RWPE2 (cell line): ENCODE data around the gene FAM114A2.

Experiments
- ATAC-seq: fragments of 200-7000 bp; cut with Tn5 transposase; 3 replicates; pipeline ENCODE4 v1.9.1; 2021; ENCODE audit warnings: low read depth
- DNase-seq: peaks from one replicate; pipeline ENCODE4 v3.0.0-alpha.2; 2020; ENCODE audit warnings: low spot score
- H3K27ac ChIP-seq: fragments of 450-650 bp; 2 replicates; pipeline ENCODE4 v1.5.1; 2017; ENCODE audit warnings: mild to moderate bottlenecking; ENCODE audit not compliant: poor library complexity, severe bottlenecking
- H3K27me3 ChIP-seq: fragments of 250-450 bp; sonication (Bioruptor Pico); 2 replicates; pipeline ENCODE4 v1.5.1; 2021; ENCODE audit warnings: mild to moderate bottlenecking, moderate library complexity; ENCODE audit not compliant: insufficient read depth, poor library complexity, severe bottlenecking
- H3K36me3 ChIP-seq: fragments of 250-450 bp; sonication (Bioruptor Pico); 2 replicates; pipeline ENCODE4 v1.5.1; 2020; ENCODE audit warnings: low read depth, mild to moderate bottlenecking, moderate library complexity
- H3K4me1 ChIP-seq: fragments of 250-450 bp; sonication (Bioruptor Pico); 2 replicates; pipeline ENCODE4 v1.5.1; 2021; ENCODE audit warnings: mild to moderate bottlenecking, moderate library complexity; ENCODE audit not compliant: insufficient read depth, poor library complexity, severe bottlenecking
- H3K4me3 ChIP-seq: fragments of 250-450 bp; sonication (Bioruptor Pico); 2 replicates; pipeline ENCODE4 v1.5.1; 2021; ENCODE audit warnings: mild to moderate bottlenecking, moderate library complexity; ENCODE audit not compliant: severe bottlenecking
- H3K9me3 ChIP-seq: fragments of 250-450 bp; sonication (Bioruptor Pico); 2 replicates; pipeline ENCODE4 v1.5.1; 2021; ENCODE audit warnings: mild to moderate bottlenecking, moderate library complexity; ENCODE audit not compliant: severe bottlenecking
- CTCF ChIP-seq: fragments of 450-650 bp; IDR thresholded peaks from one replicate; pipeline ENCODE4 v1.5.1; 2017; ENCODE audit warnings: mild to moderate bottlenecking, moderate library complexity; ENCODE audit not compliant: poor library complexity, severe bottlenecking

The FAM114A2 gene

GRCh38 chr5:153960269-153961215, 78.2 kb downstream of the FAM114A2 start:
- Histone ChIP-seq H3K4me3 (no peak overlapping the region), H3K27me3 (no peaks in the 10 kb centered on the region), H3K9me3 (peaks cover 1% of the 10 kb centered on the region), H3K36me3 (no peaks in the 10 kb centered on the region), H3K27ac (no peak overlapping the region), H3K4me1 (no peaks in the 10 kb centered on the region)
- DNase-seq (no peak), ATAC-seq (no peak)
- no peak for TF ChIP-seq CTCF

- ATAC-seq: peak; percentile 72
- no peaks in the 10 kb centered on the region for H3K36me3 ChIP-seq
- no peaks in the 10 kb centered on the region for H3K27me3 ChIP-seq
- H3K4me3 ChIP-seq: no peak overlapping the region
- no peak for TF ChIP-seq CTCF
- no peaks in the 10 kb centered on the region for H3K4me1 ChIP-seq
- DNase-seq: no peak
- H3K9me3 ChIP-seq: peaks cover 3% of the 10 kb centered on the region
- H3K27ac ChIP-seq: no peak overlapping the region
Observed at GRCh38 chr5:153959134-153959957, 79.4 kb downstream of the FAM114A2 start.

GRCh38 chr5:153957205-153957604, 81.5 kb downstream of the FAM114A2 start:
- H3K36me3 ChIP-seq: no peaks in the 10 kb centered on the region
- no peak overlapping the region for H3K27ac ChIP-seq
- TF ChIP-seq CTCF: no peak
- peaks cover 3% of the 10 kb centered on the region for H3K9me3 ChIP-seq
- no peaks in the 10 kb centered on the region for H3K27me3 ChIP-seq
- no peaks in the 10 kb centered on the region for H3K4me1 ChIP-seq
- DNase-seq: no peak
- ATAC-seq: no peak
- H3K4me3 ChIP-seq: no peak overlapping the region

GRCh38 chr5:153953411-153953810, 85.3 kb downstream of the FAM114A2 start:
- no peaks in the 10 kb centered on the region for H3K27me3 ChIP-seq
- no peak for DNase-seq
- no peak for TF ChIP-seq CTCF
- H3K9me3 ChIP-seq: peaks cover 3% of the 10 kb centered on the region
- H3K4me1 ChIP-seq: no peaks in the 10 kb centered on the region
- no peak overlapping the region for H3K27ac ChIP-seq
- no peak for ATAC-seq
- H3K36me3 ChIP-seq: no peaks in the 10 kb centered on the region
- H3K4me3 ChIP-seq: no peak overlapping the region
